HG03354 (cell line): Measurements from ENCODE around the gene PTPN1.

Source experiments
- ATAC-seq: cut with Tn5 transposase; IDR thresholded peaks from one replicate; pipeline ENCODE4 v1.9.1; 2021; ENCODE audit warnings: mild to moderate bottlenecking; ENCODE audit not compliant: unreplicated experiment, poor library complexity, severe bottlenecking

The PTPN1 gene

DNA sequence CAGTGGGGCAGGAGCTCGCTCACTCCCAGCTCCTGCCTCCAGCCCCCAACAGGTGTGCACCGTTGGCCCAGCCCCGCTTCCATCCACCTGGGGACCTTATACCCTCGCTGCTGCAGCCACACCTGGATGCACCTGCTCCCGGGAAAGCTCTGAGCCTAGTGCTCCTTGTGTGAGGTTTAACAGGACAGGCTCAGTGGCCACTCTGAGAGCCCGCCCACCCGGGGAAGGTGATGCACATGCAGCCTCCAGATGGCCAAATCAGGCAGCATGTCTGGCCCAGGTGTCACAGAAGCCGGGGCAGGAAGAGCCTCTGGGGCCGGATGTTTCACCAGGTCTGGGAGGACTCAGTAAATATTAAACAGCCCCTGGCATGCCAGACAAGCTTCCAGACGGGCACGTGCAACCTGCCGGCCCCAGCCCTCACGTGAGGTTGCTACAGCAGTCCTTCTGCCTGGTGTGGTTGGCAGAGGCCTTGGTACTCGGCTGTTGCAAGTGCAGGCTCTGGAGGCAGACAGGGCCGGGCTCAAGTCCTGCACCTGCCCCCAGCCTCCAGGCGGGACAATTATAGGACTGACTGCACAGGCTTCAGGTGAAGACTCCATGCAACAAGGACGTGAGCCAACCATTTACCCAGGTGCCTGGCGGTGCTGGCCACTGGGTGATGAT, 114.3 kb downstream of the PTPN1 start:
- ATAC-seq, result no peak

DNA sequence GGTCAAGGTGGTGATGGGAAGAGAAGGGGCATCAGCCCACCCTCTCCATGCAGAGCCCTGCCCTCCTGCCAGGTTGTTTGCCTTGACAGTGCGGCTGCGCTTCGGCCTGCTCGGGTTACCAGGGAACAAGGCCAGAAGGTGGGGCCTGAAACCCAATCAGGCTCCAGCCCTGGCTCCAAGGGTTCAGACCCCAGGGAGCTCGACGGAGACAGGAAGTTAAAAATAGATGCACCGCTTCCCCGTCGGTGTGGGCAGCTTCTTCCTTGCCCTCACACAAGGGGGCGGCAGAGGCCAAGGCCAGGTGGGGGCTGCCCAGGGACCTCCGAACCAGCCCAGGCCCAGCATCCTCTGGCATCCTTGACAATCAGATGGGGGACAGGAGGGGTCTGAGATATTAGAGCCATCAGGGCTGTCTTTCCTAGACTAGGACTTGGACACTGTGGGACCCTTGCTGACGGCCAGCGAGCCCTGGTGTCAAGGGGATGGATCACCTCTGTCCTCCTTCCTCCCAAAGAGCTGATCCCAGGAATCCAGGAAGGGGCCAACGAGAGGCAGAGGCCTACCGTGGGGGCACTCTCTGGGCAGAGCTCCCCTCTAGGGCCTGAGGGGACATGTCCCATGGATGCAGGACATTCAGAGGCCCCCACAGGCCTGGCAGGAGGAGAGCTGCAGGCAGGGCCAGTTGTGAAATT, 115.9 kb downstream of the PTPN1 start:
- no peak for ATAC-seq

DNA sequence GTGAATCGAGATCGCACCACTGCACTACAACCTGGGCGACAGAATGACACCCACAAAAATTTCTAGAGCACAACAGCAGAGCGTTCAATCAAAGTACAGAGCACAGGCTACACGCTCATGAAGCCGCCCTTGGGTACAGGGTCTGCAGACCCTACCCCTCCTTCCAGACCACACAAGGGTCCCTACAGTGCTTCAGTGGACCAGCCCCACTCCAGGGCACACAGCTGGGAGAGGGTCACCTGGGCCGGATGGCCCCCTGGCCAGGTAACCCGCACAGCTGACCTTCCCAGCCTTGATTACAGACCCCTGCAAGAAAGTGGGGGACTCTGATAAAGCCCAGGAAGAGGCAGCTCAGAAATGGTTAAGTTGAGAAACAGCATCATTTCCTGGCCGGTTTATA, 117.6 kb downstream of the PTPN1 start:
- no peak for ATAC-seq

DNA sequence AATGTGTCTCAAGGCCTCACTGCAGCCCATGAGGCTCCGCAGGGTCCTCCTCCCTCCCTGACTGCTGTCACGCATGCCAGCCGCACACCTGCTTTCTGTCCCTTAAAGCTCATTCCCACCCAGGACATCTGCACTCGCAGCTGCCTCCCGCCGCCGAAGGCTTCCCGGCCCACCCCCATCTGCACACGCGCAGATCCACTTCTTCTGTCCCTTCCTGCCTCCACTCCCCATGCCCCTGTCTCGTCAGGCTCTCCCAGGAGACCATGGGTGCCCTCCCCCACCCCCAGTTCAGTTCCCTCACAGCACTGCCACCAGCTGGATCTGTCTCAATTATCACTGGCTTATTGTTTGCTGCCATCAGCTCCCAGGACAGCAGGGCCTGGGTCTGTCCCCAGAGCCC, 118.1 kb downstream of the PTPN1 start:
- no peak for ATAC-seq

DNA sequence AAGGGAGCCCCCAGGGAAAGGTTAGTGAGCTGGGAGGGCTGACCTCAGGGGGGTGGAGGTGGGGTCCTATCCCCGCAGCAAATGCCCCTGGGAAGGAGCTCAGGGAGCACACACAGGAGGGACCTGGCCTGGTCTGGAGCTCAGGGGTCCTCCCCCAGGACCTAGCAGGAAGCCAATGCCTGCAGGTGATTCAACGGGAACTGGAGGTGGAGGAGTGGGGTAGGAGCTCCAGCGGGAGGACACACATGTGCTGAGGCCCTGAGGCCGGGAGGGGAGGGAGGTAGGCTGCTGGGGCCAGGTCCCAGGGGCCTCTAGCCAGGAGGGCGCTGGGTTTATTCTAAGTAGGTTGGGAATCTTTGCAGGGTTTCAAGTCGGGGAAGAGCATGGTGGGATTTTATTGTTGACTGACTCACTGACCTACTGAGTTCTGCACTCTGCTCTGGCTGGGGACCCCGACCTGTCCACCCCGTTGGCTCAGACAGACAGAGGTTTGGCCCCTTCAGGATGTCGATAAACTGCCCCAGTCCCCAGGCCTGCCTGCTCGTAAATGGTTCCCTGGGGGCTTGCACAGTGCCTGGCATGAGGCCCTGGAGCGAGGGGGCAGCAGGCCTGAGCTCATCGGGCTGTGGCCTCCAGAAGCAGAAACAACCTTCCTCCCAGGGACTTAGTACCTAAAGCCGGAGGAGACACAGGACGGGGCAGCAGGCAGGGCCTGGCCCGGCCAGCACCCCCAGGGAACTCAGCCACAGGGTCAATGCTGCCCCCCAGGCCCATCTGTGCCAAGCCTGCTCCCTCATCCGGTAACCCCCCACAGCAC, 118.9 kb downstream of the PTPN1 start:
- no peak for ATAC-seq

DNA sequence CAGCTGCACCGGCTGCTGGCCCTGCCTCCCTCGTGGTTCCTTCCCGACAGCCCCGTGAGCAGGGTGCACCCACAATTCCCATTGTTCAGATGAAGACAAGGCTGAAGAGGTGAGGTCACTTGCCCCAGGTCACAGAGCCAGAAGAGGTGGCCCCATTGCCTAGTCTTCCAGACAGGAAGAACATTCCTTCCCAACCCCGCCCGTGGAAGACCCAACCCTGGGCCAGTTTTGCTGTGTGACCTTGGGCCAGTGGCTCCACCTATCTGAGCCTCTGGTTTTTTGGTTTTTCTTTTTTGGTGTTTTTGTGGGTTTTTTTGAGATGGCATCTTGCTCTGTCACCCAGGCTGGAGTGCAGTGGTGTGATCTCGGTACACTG, 119.5 kb downstream of the PTPN1 start:
- no peak for ATAC-seq

DNA sequence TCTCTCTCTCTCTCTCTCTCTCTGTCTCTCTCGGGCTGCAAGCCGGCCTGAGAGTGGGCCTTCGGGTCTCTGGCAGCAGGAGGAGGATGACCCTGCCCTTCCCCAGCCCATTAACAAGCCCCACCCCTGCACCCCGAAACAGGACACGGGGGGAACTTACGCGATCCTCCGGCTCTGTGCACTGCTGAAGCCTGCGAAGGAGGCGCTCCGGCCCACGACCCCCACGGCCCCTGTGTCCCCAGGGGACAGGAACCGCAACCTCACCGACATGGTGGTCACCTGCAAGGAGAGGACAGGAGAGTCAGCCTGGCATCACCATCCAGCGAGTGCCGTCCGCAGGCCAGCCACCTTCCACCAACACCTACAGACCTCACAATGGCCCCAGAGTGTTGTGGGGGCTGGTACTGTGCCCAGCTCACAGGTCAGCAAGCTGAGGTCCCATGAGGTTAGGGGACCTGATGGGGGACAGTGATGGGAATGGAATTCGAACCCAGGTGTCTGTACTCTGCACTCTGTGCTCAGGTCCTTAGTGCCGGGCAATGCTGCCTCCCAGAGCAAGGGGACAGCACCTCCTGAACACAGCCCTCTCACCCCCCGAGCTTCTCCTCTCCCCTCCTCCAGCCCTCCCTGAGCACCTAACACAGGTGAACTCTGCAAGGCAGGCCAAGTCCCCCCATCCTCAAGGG, 120.5 kb downstream of the PTPN1 start:
- no peak for ATAC-seq

DNA sequence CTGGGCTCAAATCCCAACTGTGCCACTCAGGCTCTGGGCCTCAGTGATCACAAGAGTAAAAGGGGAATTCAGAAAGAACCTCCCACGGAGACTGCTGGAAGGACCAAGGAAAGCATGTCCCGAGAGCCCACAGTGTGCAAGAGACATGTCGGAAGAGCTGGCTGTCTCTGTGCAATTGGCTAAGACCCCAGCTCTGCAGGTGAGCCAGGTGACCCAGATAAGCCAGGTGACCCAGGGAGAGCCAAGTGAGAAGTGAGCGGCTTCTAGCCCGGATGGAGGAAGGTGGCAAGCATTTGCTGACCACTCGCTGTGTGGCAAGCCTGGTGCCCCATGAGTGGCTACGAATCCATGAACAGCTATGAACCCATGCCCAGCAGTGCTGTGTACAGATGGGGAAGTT, 122.1 kb downstream of the PTPN1 start:
- no peak for ATAC-seq

DNA sequence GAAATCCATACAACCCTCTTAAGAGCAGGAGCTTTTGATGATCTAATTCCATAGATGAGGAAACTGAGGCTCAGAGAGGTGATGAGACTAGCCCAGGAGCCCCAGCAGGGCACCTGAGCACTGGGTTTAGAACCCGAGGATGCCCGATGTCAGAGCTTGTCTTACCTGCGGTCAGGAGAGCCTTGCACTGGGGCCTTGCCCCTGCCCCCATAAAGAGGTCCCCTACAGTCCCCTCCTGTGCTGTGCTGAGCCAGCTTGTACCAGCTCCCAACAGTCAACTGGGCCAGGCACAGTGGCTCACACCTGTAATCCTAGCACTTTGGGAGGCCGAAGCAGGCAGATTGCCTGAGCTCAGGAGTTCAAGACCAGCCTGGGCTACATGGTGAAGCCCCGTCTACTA, 122.5 kb downstream of the PTPN1 start:
- no peak for ATAC-seq

DNA sequence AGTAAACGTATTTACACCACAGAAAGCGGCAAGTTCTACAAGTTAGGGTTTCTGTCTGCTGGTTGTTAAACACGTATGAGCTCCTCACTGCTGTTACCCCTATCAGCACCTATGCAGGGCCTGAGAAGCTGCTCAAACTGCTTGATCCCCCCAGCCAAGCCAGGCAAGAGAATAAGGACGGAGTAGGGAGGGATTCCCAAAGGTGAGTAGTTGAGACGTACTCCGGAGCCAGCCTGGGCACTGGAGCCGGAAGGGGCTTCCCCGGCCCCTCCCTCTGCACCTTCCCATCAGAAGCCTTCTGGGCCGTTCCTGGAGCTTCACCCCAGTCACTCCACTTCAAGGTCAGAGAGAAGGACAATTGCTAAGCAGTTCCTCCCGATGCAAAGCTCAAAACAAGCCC, 123.2 kb downstream of the PTPN1 start:
- no peak for ATAC-seq

DNA sequence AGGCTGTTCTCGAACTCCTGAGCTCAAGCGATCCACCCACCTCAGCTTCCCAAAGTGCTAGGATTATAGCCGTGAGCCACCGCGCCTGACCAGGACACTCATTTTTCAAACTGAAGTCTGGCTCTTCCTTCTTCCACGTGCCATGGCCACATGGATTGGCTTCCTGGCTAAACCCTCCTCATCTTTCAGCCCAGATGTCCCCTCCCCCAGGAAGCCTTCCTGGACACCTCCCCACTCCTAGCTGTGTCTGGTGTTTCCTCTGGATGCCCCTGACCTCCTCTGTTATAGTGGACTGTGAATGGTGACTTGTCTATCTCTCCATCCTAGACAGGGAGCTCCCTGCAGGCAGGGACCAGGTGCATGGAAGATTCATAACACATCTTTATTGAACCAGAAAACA, 124.0 kb downstream of the PTPN1 start:
- ATAC-seq, result no peak
